PFSK-1 (cell line): Measurements from ENCODE around the gene JPH2.

Experiments used
- FOXP2 ChIP-seq: optimal IDR thresholded peaks from 2 replicates; pipeline ENCODE3; 2011; ENCODE audit warnings: borderline replicate concordance, control low read depth, inconsistent platforms; ENCODE audit not compliant: insufficient read depth; ENCODE audit errors: extremely low read length, extremely low read depth
- POLR2AphosphoS5 ChIP-seq: IDR thresholded peaks from 2 replicates; pipeline ENCODE4 v1.6.1; 2012; ENCODE audit warnings: low read depth, mild to moderate bottlenecking, control low read depth, low read length, moderate library complexity
- REST ChIP-seq, 2 experiments: IDR thresholded peaks; 2 replicates each; pipeline versions ENCODE4 v1.6.1 to v1.8.0; 2011 to 2012; ENCODE audit warnings: low read depth in 2 of 2, low read length in 2 of 2, control low read depth in 1 of 2, inconsistent platforms in 1 of 2, mild to moderate bottlenecking in 1 of 2, moderate library complexity in 1 of 2; ENCODE audit not compliant: insufficient read depth in 1 of 2
- SIN3A ChIP-seq: IDR thresholded peaks from 2 replicates; pipeline ENCODE4 v1.6.1; 2012; ENCODE audit warnings: mild to moderate bottlenecking, low read length, moderate library complexity, borderline replicate concordance; ENCODE audit not compliant: insufficient read depth
- TAF1 ChIP-seq: IDR thresholded peaks from 2 replicates; pipeline ENCODE4 v1.6.1; 2012; ENCODE audit warnings: low read length, control low read depth, borderline replicate concordance; ENCODE audit not compliant: insufficient read depth

The JPH2 gene

GRCh38 chr20:44071057-44071456 is 115.9 kb downstream of the JPH2 start:
- TF ChIP-seq FOXP2 (no peak), REST (IDR thresholded peaks at IDR 0.05; ENCODE audit: insufficient read depth in 1 of 2, low read depth in 2 of 2, low read length in 2 of 2) (no peak), POLR2AphosphoS5 (no peak), TAF1 (no peak), SIN3A (no peak)

- no peak for TF ChIP-seq TAF1
- no peak for TF ChIP-seq FOXP2
Measured at GRCh38 chr20:44070139-44070900, 116.7 kb downstream of the JPH2 start.

- TF ChIP-seq POLR2AphosphoS5 (no peak), TAF1 (no peak), SIN3A (no peak), REST (IDR thresholded peaks at IDR 0.05; ENCODE audit: insufficient read depth in 1 of 2, low read depth in 2 of 2, low read length in 2 of 2) (no peak), FOXP2 (no peak)
Measured at GRCh38 chr20:44069203-44070011, 117.6 kb downstream of the JPH2 start.

GRCh38 chr20:44068316-44069201 is 118.4 kb downstream of the JPH2 start:
- TF ChIP-seq FOXP2: no peak
- TF ChIP-seq POLR2AphosphoS5: no peak

GRCh38 chr20:44067650-44068081 is 119.3 kb downstream of the JPH2 start:
- TF ChIP-seq SIN3A: no peak
- no peak for TF ChIP-seq POLR2AphosphoS5
- TF ChIP-seq FOXP2: no peak
- no peak for TF ChIP-seq REST (IDR thresholded peaks at IDR 0.05; ENCODE audit: insufficient read depth in 1 of 2, low read depth in 2 of 2, low read length in 2 of 2)
- no peak for TF ChIP-seq TAF1
